ENCODE data around the gene SLC13A3. TPM values are rescaled to one million over a fixed set of nuclear protein-coding genes. Genes with fewer than 3 reads are reported as not detected.
"Not testable (repeated sequence)": the region's sequence is repeated elsewhere in the genome, so short reads cannot be mapped to it uniquely, and the experiment has no call there.

The SLC13A3 gene
- total RNA-seq, 1 donor from 2014 or later, result 1.8 TPM

- peak; percentile 36 for DNase-seq
Measured at GRCh38 chr20:46681032-46681854, 30.0 kb upstream of the SLC13A3 start.

DNA sequence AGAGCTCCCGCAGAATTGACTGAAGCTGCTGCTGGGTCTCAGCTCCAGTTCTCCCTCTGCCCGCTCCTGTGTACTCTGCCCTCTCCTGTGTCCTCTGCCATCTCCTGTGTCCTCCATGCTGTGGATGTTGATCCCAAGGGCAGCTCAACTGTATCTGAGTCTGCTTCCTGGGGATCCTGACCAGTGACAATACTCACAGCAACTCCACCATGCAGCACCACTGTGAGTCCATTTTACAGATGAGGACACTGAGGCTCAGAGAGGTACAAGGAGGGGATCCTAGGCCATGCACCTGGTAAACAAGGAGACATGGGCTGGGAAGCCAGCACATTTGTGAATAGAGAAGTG is 29.4 kb upstream of the SLC13A3 start:
- DNase-seq, result no peak

DNA sequence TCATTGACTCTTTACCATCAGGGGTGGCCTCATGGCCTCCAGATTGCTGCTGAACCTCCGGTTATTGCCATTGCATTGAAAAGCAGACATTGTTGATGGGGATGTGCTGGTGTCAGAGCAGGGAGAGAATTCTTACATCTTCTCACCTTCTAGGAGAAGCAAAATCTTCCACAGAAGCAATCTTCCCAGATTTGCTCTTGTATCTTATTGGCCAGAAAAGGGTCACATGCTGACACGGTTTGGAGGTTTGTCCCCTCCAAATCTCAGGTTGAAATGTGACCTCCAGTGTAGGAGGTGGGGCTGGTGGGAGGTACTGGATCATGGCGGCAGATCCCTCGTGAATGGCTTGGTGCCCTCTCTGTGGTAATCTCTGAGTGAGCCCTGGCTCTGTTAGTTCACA is 27.3 kb upstream of the SLC13A3 start:
- no peak for DNase-seq

DNA sequence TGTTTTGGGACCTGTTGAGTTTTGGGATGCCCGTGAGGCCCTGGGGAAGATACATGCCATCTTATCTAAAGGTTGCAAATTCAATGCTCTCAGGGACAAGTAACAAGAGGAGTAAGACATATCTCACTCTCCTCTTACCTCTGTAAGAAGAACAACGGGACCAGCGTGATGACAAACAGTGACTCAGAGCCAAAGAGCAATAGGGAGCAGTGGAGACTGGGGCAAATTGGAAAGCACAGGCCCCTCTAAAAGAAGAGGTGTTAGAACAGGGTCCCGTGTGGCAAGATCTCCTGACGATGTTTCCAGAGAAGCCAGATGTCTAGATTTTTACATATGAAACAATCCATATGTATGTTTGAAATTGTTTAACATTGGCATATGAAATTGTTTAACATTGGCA is 26.3 kb upstream of the SLC13A3 start:
- DNase-seq, result no peak

GRCh38 chr20:46676649-46677316 is 25.5 kb upstream of the SLC13A3 start:
- not testable (repeated sequence) for DNase-seq

- no peak for DNase-seq
Measured at GRCh38 chr20:46674253-46675083, 23.2 kb upstream of the SLC13A3 start.

- no peak for DNase-seq
Measured at GRCh38 chr20:46673394-46674252, 22.4 kb upstream of the SLC13A3 start.

GRCh38 chr20:46672543-46673148 is 21.4 kb upstream of the SLC13A3 start:
- no peak for DNase-seq

- DNase-seq, result no peak
Measured at GRCh38 chr20:46671866-46672542, 20.7 kb upstream of the SLC13A3 start.

DNA sequence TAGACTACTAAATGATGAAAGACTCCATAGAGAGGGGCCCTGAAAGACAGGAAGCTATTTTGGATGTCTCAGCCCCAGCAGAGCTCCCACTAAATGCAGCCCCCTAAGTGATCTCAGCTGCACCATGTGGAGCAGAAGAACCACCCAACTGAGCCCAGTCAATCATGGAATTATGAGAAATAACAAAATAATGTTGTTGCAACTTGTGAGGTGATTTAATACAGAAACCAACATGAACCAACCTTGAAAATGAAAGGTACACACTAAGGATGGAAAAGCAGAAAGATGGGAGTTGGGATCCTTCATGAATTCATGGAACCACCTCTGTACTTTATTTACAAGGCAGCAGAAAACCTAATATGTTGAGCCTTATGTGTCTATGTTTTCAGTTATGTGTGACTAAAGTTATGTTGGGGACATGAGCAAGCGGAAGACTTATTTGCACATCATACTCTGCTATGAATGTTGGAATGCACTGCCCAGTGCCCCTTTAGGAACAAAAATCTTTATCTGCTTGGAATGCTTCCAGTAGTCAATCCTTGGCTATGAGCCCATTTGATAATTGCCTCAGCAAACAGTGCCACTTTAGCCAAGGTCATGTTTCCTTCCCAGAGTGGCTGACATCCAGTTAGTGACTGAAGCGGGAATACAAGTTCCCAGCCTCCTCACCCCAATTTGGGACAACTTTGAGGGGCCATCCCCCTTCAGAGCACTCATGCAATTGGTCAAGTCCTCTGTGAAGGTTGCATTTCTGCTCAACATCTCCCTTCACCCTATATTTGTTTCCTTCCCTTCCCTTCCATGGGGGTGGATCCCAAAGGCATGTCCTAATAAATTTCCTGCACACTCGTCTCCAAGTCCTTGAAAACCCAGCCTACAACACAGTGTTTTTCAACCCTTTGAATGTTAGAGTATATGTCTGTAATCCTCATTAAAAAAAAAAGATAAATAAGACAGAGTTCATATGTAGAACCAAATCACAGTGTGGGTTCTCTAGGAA is 19.6 kb upstream of the SLC13A3 start:
- no peak for DNase-seq

GRCh38 chr20:46670228-46670584 is 18.9 kb upstream of the SLC13A3 start:
- no peak for DNase-seq

- DNase-seq, result no peak
Measured at GRCh38 chr20:46666818-46667515, 15.7 kb upstream of the SLC13A3 start.

- DNase-seq, result no peak
Measured at GRCh38 chr20:46666306-46666705, 15.0 kb upstream of the SLC13A3 start.

GRCh38 chr20:46665602-46666001 is 14.3 kb upstream of the SLC13A3 start:
- no peak for DNase-seq

GRCh38 chr20:46663531-46663930 is 12.3 kb upstream of the SLC13A3 start:
- no peak for DNase-seq

GRCh38 chr20:46661659-46662058 is 10.4 kb upstream of the SLC13A3 start:
- no peak for DNase-seq

- no peak for DNase-seq
Measured at GRCh38 chr20:46660487-46660886, 9.2 kb upstream of the SLC13A3 start.

DNA sequence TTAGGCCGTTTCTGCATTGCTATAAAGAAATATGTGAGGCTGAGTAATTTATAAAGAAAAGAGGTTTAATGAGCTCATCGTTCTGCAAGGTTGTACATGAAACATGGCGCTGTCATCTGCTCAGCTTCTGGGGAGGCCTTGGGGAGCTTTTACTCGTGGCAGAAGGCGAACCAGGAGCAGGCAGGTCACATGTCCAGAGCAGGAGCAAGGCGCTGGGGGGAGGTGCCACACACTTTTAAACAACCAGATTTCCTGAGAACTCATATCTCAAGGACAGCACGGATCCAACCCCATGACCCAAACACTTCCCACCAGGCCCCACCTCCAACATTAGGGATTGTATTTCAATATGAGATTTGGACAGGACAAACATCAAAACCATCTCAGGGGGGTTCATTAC is 6.4 kb upstream of the SLC13A3 start:
- no peak for DNase-seq

DNA sequence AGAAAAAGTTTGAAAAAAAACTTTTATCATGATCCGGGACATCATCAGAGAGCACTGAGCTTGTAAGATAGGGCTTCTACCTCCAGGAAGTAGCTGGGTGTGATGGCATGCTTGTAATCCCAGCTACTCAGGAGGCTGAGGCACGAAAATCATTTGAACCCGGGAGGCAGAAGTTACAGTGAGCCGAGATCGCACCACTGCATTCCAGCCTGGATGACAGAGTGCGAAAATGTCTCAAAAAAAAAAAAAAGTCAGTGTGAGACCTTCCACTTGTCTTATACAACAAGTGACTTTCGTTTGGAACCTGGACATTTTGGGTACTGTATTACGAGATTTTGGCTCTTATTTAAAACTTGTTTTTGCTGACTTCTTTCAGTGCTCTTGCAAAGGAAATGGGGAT is 5.9 kb upstream of the SLC13A3 start:
- no peak for DNase-seq
